GM12878 (cell line): ENCODE results near the gene CNTD1. TPM values are rescaled to one million over a fixed set of nuclear protein-coding genes. Genes with fewer than 3 reads are reported as not detected.

Experiments used
- ATAC-seq: fragments of 200-7000 bp; cut with Tn5 transposase; 3 replicates; pipeline ENCODE4 v1.9.1; 2020; ENCODE audit warnings: mild to moderate bottlenecking, moderate library complexity
- BruUV-seq: library from RNA; stranded (reverse); fragments of 400-500 nt; replicated peaks from 2 replicates; lab custom pipeline; 2021; lab: Mats Ljungman, UMichigan
- CTCF ChIA-PET: fragments of 300-600 bp; sonication (Branson Sonifier 250); formaldehyde crosslinking; extraction: SDS; loops from one replicate; lab custom pipeline; 2021; ENCODE audit warnings: inconsistent platforms; lab: Yijun Ruan, JAX
- POLR2A ChIA-PET: fragments of 350-600 bp; formaldehyde crosslinking; extraction: SDS; loops from one replicate; lab custom pipeline; 2021; ENCODE audit warnings: inconsistent platforms; lab: Charles Lee
- RAD21 ChIA-PET: fragments of 300-600 bp; sonication (Branson Sonifier 250); formaldehyde crosslinking; loops from one replicate; lab custom pipeline; 2023; ENCODE audit warnings: antibody characterized with exemption; ENCODE audit not compliant: unreplicated experiment; lab: Charles Lee
- SMC1A ChIA-PET: fragments of 300-600 bp; sonication (Branson Sonifier 250); formaldehyde crosslinking; loops from one replicate; lab custom pipeline; 2023; ENCODE audit not compliant: unreplicated experiment, uncharacterized antibody; lab: Charles Lee
- DNase-seq: peaks from one replicate; pipeline ENCODE4 v3.0.0-alpha.2; 2011; ENCODE audit warnings: low read depth, low spot score
- FAIRE-seq: peaks from 3 replicates; lab custom pipeline; 2011; peaks lifted over from hg19 to GRCh38; lab: Jason Lieb, UNC
- H2AFZ ChIP-seq: 2 replicates; pipeline ENCODE4 v1.6.0; 2011; ENCODE audit warnings: low read depth, low read length, control low read depth; ENCODE audit not compliant: control insufficient read depth
- H3K27ac ChIP-seq: 2 replicates; pipeline ENCODE4 v1.5.1; 2011; ENCODE audit warnings: control low read depth; ENCODE audit not compliant: control insufficient read depth, insufficient read depth
- H3K27me3 ChIP-seq, 2 experiments: replicated peaks in 1 of 2; 2 replicates each; pipeline versions ENCODE4 v1.6.0 to v1.6.1; 2011; ENCODE audit warnings: low read length in 1 of 2; ENCODE audit not compliant: control insufficient read depth in 2 of 2, insufficient read depth in 2 of 2
- H3K36me3 ChIP-seq, 2 experiments: 2 replicates each; pipeline ENCODE4 v1.5.1; 2011; ENCODE audit warnings: low read length in 1 of 2; ENCODE audit not compliant: control insufficient read depth in 2 of 2, insufficient read depth in 2 of 2
- H3K4me1 ChIP-seq: 2 replicates; pipeline ENCODE4 v1.6.1; 2011; ENCODE audit warnings: mild to moderate bottlenecking, low read length, moderate library complexity, mixed read lengths; ENCODE audit not compliant: control insufficient read depth, insufficient read depth
- H3K4me2 ChIP-seq: 2 replicates; pipeline ENCODE4 v1.6.0; 2011; ENCODE audit warnings: control low read depth; ENCODE audit not compliant: control insufficient read depth, insufficient read depth
- H3K4me3 ChIP-seq: fragments of 200-600 bp; sonication (generic); 2 replicates; pipeline ENCODE4 v1.5.1; 2016
- H3K79me2 ChIP-seq: 2 replicates; pipeline ENCODE4 v1.6.0; 2011; ENCODE audit warnings: low read length; ENCODE audit not compliant: control insufficient read depth, insufficient read depth
- H3K9ac ChIP-seq: 2 replicates; pipeline ENCODE4 v1.8.0; 2011; ENCODE audit warnings: low read length, control low read depth, mixed read lengths; ENCODE audit not compliant: control insufficient read depth, insufficient read depth
- H3K9me3 ChIP-seq: replicated peaks from 3 replicates; pipeline ENCODE4 v1.5.1; 2011; ENCODE audit warnings: mild to moderate bottlenecking, low read length; ENCODE audit not compliant: control insufficient read depth, insufficient read depth
- H4K20me1 ChIP-seq: 2 replicates; pipeline ENCODE4 v1.6.0; 2011; ENCODE audit not compliant: control insufficient read depth, insufficient read depth
- CBX5 ChIP-seq: sonication (generic); IDR thresholded peaks from 2 replicates; pipeline ENCODE4 v1.6.1; 2016; ENCODE audit warnings: low read depth, moderate library complexity, mild to moderate bottlenecking, inconsistent platforms
- DPF2 ChIP-seq: fragments of 450-650 bp; IDR thresholded peaks from 2 replicates; pipeline ENCODE4 v1.6.1; 2017; ENCODE audit warnings: mild to moderate bottlenecking
- EGR1 ChIP-seq, 2 experiments: IDR thresholded peaks; 1 replicate in 1 of 2; 2 replicates in 1 of 2; pipeline ENCODE4 v1.6.1; 2011 to 2012; ENCODE audit warnings: low read depth in 2 of 2, low read length in 2 of 2, borderline replicate concordance in 1 of 2, mild to moderate bottlenecking in 1 of 2, moderate library complexity in 1 of 2
- KLF5 ChIP-seq: fragments of 450-650 bp; IDR thresholded peaks from 2 replicates; pipeline ENCODE4 v1.6.1; 2014; ENCODE audit warnings: mild to moderate bottlenecking; ENCODE audit not compliant: partially characterized antibody
- RCOR1 ChIP-seq: conservative IDR thresholded peaks from 2 replicates; pipeline ENCODE4 v1.6.1; 2012; ENCODE audit warnings: low read depth, low read length, improper control_type of control experiment
- ZNF217 ChIP-seq: fragments of 450-650 bp; IDR thresholded peaks from 2 replicates; pipeline ENCODE4 v1.6.1; 2017; ENCODE audit warnings: antibody characterized with exemption, mild to moderate bottlenecking
- ZNF384 ChIP-seq: IDR thresholded peaks from 2 replicates; pipeline ENCODE4 v1.6.1; 2012; ENCODE audit warnings: low read depth, mild to moderate bottlenecking, low read length, improper control_type of control experiment, borderline replicate concordance
- WGBS: methylation state at CpG from one replicate; pipeline ENCODE4 v1.1.6; 2016; ENCODE audit warnings: low lambda C conversion rate; ENCODE audit not compliant: insufficient replicate concordance, insufficient coverage; ENCODE audit errors: missing lambda C conversion rate; 5-methylcytosine and 5-hydroxymethylcytosine counted together
- in situ Hi-C: fragments of 300-500 bp; cut with MboI; formaldehyde crosslinking; loops from 9 replicates; pipeline ENCODE4 v1.14.3; 2018; ENCODE audit warnings: mixed read lengths
- intact Hi-C: fragments of 100-400 bp; cut with micrococcal nuclease; formaldehyde crosslinking; loops from one replicate; pipeline ENCODE4 v1.14.2; 2022; ENCODE audit not compliant: unreplicated experiment
- microRNA-seq: library from miRNA; unstranded; fragments of <30 nt; microRNA quantifications from one replicate; pipeline ENCODE4, GENCODE V29; 2018
- polyA plus RNA-seq, 11 experiments: library from polyadenylated mRNA; depleted of rRNA in 4 of 11; unstranded in 6 of 11; stranded (reverse) in 5 of 11; fragments of >200 nt; fragmentation: Nextera tagmentation in 4 of 11; fragmentation: Illumina TruSeq in 1 of 11; extraction: Ambion mirVana in 4 of 11; extraction: Trizol in 1 of 11; gene quantifications; 1 replicate in 1 of 11; 2 replicates in 10 of 11; pipeline versions ENCODE4 v1.2.1 to v1.2.3, GENCODE V29; 2011 to 2016; ENCODE audit warnings: inconsistent platforms in 2 of 11, missing spikeins in 2 of 11, low read depth in 1 of 11
- small RNA-seq: library from RNA; depleted of rRNA; stranded (forward); fragments of <200 nt; gene quantifications from one replicate; pipeline ENCODE3, GENCODE V24; 2014
- total RNA-seq, 4 experiments: library from RNA; depleted of rRNA in 3 of 4; stranded (reverse); fragments of >200 nt in 3 of 4; fragmentation: Illumina TruSeq in 1 of 4; extraction: Trizol in 1 of 4; gene quantifications; 2 replicates each; pipeline versions ENCODE4 v1.2.1 to v1.2.3, GENCODE V29; 2013 to 2021
- TF ChIP-seq, protein P1 (sequence below): fragments of 450-650 bp; IDR thresholded peaks from 2 replicates; pipeline ENCODE4 v1.6.1; 2018; ENCODE audit warnings: mild to moderate bottlenecking, low read depth, moderate library complexity; ENCODE audit not compliant: partially characterized antibody

CNTD1 gene
- total and polyA plus RNA-seq, 10 of the 15 experiments (the other 5 are each of a cell fraction or from before 2014, with no cell fraction given): 0.06 to 1.5 (median 1.1) TPM; not detected in 4

DNA sequence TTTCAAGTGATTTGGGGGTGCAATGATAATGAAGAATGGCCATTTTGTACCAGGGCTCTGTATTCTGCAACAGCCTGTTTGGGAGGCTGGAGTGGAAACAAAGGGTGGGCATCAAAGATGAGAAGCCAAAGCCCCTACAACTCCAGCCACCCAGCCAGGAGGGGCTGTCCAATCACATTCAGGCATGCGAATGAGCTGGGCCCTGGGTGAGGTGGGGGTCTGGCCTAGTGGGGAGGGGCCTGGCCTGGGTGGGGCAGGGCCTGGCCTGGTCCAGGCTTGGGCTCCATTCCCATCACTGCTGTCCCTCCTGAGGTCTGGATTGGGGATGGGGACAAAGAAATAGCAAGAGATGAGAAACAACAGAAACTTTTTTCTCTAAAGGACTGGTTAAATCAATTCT, 58.7 kb downstream of the CNTD1 start:
- in situ Hi-C loops: no loop called here
- Histone ChIP-seq H3K79me2 (no peaks in the 10 kb centered on the region), H3K4me2 (no peak overlapping the region), H3K36me3 (no peaks in the 10 kb centered on the region), H3K9ac (no peak overlapping the region), H4K20me1 (no peaks in the 10 kb centered on the region), H3K4me3 (no peak overlapping the region), H2AFZ (no peak overlapping the region), H3K27ac (no peak overlapping the region), H3K9me3 (no peaks in the 10 kb centered on the region), H3K4me1 (no peaks in the 10 kb centered on the region), H3K27me3 (no peaks in the 10 kb centered on the region)
- no peak for FAIRE-seq
- 67% methylated on average over 1 of the region's 1 CpG for WGBS
- CTCF ChIA-PET: interaction anchor here (1.3 kb wide), 1 partner anchor 140 kb away, joined by 5 read pairs; the partner anchor contains the start of gene RPL27
- ATAC-seq: no peak
- RAD21 ChIA-PET: interaction anchor here (0.5 kb wide), 1 partner anchor 27 kb away, joined by 3 read pairs; no protein-coding TSS in a partner anchor
- BruUV-seq: no TSS peak
- TF ChIP-seq, protein P1, sequence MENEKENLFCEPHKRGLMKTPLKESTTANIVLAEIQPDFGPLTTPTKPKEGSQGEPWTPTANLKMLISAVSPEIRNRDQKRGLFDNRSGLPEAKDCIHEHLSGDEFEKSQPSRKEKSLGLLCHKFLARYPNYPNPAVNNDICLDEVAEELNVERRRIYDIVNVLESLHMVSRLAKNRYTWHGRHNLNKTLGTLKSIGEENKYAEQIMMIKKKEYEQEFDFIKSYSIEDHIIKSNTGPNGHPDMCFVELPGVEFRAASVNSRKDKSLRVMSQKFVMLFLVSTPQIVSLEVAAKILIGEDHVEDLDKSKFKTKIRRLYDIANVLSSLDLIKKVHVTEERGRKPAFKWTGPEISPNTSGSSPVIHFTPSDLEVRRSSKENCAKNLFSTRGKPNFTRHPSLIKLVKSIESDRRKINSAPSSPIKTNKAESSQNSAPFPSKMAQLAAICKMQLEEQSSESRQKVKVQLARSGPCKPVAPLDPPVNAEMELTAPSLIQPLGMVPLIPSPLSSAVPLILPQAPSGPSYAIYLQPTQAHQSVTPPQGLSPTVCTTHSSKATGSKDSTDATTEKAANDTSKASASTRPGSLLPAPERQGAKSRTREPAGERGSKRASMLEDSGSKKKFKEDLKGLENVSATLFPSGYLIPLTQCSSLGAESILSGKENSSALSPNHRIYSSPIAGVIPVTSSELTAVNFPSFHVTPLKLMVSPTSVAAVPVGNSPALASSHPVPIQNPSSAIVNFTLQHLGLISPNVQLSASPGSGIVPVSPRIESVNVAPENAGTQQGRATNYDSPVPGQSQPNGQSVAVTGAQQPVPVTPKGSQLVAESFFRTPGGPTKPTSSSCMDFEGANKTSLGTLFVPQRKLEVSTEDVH: no peak
- TF ChIP-seq KLF5 (no peak), DPF2 (no peak), EGR1 (IDR thresholded peaks at IDR 0.05; ENCODE audit: borderline replicate concordance in 1 of 2, low read depth in 2 of 2, low read length in 2 of 2) (no peak), ZNF217 (no peak), ZNF384 (no peak), CBX5 (no peak), RCOR1 (no peak)
- POLR2A ChIA-PET: no interaction called here
- DNase-seq: no peak
- SMC1A ChIA-PET: interaction anchor here (0.7 kb wide), 1 partner anchor 9 kb away, joined by 3 read pairs; no protein-coding TSS in a partner anchor
- intact Hi-C loops: no loop called here

Small RNAs within 50 kb of the gene (microRNA-seq; reads per million reads assigned to microRNA genes)
- gene MIR6781: 1.3 reads per million

Small RNAs within 50 kb of the gene (small RNA-seq; reads per million reads assigned to genes)
- gene HMGN2P15 (not detected), gene MIR6781 (0.12 reads per million)

Other genes starting within 250 kb of the CNTD1 start
Only the 7 nearest of the 27 such genes appear.
- not detected in 2 replicates for gene RAMP2, start 37.6 kb upstream of the CNTD1 start, total RNA-seq (2014; rRNA removed)
- gene RAMP2, start 37.6 kb upstream of the CNTD1 start, total RNA-seq (2014; rRNA removed; fragmentation: Illumina TruSeq; extraction: Trizol): not detected in 2 replicates
- gene RAMP2, start 37.6 kb upstream of the CNTD1 start, total RNA-seq (2021): 0.43 TPM in 1 of 2 replicates, not detected in the other
- gene RAMP2, start 37.6 kb upstream of the CNTD1 start, polyA plus RNA-seq (2011; rRNA removed): 0.14 TPM in 1 of 2 replicates, not detected in the other
- gene RAMP2, start 37.6 kb upstream of the CNTD1 start, polyA plus RNA-seq (2014; fragmentation: Illumina TruSeq; extraction: Trizol): 0.22 and 0.98 TPM in 2 replicates
- gene RAMP2, start 37.6 kb upstream of the CNTD1 start, polyA plus RNA-seq (2014; fragmentation: Nextera tagmentation; extraction: Ambion mirVana): under 1 TPM; 0.20 to 0.21 TPM
- 0.32 and 0.37 TPM in 2 replicates for gene RAMP2, start 37.6 kb upstream of the CNTD1 start, polyA plus RNA-seq (2014; rRNA removed)
- gene RAMP2, start 37.6 kb upstream of the CNTD1 start, polyA plus RNA-seq (2016; fragmentation: Nextera tagmentation; extraction: Ambion mirVana): under 1 TPM in 1 of 2 experiments, not detected in 1; 0.21 TPM
- 112 and 117 TPM in 2 replicates for gene VPS25, start 25.4 kb upstream of the CNTD1 start, total RNA-seq (2014; rRNA removed)
- gene VPS25, start 25.4 kb upstream of the CNTD1 start, total RNA-seq (2014; rRNA removed; fragmentation: Illumina TruSeq; extraction: Trizol): 100 and 111 TPM in 2 replicates
- gene VPS25, start 25.4 kb upstream of the CNTD1 start, total RNA-seq (2021): 92.7 TPM in 2 replicates
- gene VPS25, start 25.4 kb upstream of the CNTD1 start, polyA plus RNA-seq (2011; rRNA removed): 122 and 175 TPM in 2 replicates
- 113 and 153 TPM in 2 replicates for gene VPS25, start 25.4 kb upstream of the CNTD1 start, polyA plus RNA-seq (2014; fragmentation: Illumina TruSeq; extraction: Trizol)
- gene VPS25, start 25.4 kb upstream of the CNTD1 start, polyA plus RNA-seq (2014; fragmentation: Nextera tagmentation; extraction: Ambion mirVana): 100 to 1,000 TPM; 131 to 185 TPM
- gene VPS25, start 25.4 kb upstream of the CNTD1 start, polyA plus RNA-seq (2014; rRNA removed): 113 and 118 TPM in 2 replicates
- 100 to 1,000 TPM; 141 to 161 TPM for gene VPS25, start 25.4 kb upstream of the CNTD1 start, polyA plus RNA-seq (2016; fragmentation: Nextera tagmentation; extraction: Ambion mirVana)
- gene WNK4, start 18.3 kb upstream of the CNTD1 start, total RNA-seq (2014; rRNA removed): 0.06 and 0.11 TPM in 2 replicates
- gene WNK4, start 18.3 kb upstream of the CNTD1 start, total RNA-seq (2014; rRNA removed; fragmentation: Illumina TruSeq; extraction: Trizol): not detected in 2 replicates
- 0.18 and 0.27 TPM in 2 replicates for gene WNK4, start 18.3 kb upstream of the CNTD1 start, total RNA-seq (2021)
- gene WNK4, start 18.3 kb upstream of the CNTD1 start, polyA plus RNA-seq (2011; rRNA removed): 0.27 and 0.29 TPM in 2 replicates
- not detected in 2 replicates for gene WNK4, start 18.3 kb upstream of the CNTD1 start, polyA plus RNA-seq (2014; fragmentation: Illumina TruSeq; extraction: Trizol)
- gene WNK4, start 18.3 kb upstream of the CNTD1 start, polyA plus RNA-seq (2014; fragmentation: Nextera tagmentation; extraction: Ambion mirVana): not detected
- 0.13 and 0.88 TPM in 2 replicates for gene WNK4, start 18.3 kb upstream of the CNTD1 start, polyA plus RNA-seq (2014; rRNA removed)
- gene WNK4, start 18.3 kb upstream of the CNTD1 start, polyA plus RNA-seq (2016; fragmentation: Nextera tagmentation; extraction: Ambion mirVana): under 1 TPM in 1 of 2 experiments, not detected in 1; 0.07 TPM
- gene COA3, start 157 bp upstream of the CNTD1 start, total RNA-seq (2014; rRNA removed): 67.1 and 69.8 TPM in 2 replicates
- gene COA3, start 157 bp upstream of the CNTD1 start, total RNA-seq (2014; rRNA removed; fragmentation: Illumina TruSeq; extraction: Trizol): 44.3 and 46.7 TPM in 2 replicates
- gene COA3, start 157 bp upstream of the CNTD1 start, total RNA-seq (2021): 44.0 and 45.2 TPM in 2 replicates
- 52.4 and 61.6 TPM in 2 replicates for gene COA3, start 157 bp upstream of the CNTD1 start, polyA plus RNA-seq (2011; rRNA removed)
- 50.1 and 55.1 TPM in 2 replicates for gene COA3, start 157 bp upstream of the CNTD1 start, polyA plus RNA-seq (2014; fragmentation: Illumina TruSeq; extraction: Trizol)
- 100 to 1,000 TPM in 1 of 2 experiments, 10 to 100 TPM in 1; 86.5 to 123 TPM for gene COA3, start 157 bp upstream of the CNTD1 start, polyA plus RNA-seq (2014; fragmentation: Nextera tagmentation; extraction: Ambion mirVana)
- gene COA3, start 157 bp upstream of the CNTD1 start, polyA plus RNA-seq (2014; rRNA removed): 62.1 and 62.4 TPM in 2 replicates
- gene COA3, start 157 bp upstream of the CNTD1 start, polyA plus RNA-seq (2016; fragmentation: Nextera tagmentation; extraction: Ambion mirVana): 100 to 1,000 TPM; 154 to 161 TPM
- gene BECN1, start 25.4 kb downstream of the CNTD1 start, total RNA-seq (2014; rRNA removed): 107 and 113 TPM in 2 replicates
- gene BECN1, start 25.4 kb downstream of the CNTD1 start, total RNA-seq (2014; rRNA removed; fragmentation: Illumina TruSeq; extraction: Trizol): 71.2 and 78.1 TPM in 2 replicates
- gene BECN1, start 25.4 kb downstream of the CNTD1 start, total RNA-seq (2021): 73.8 and 78.7 TPM in 2 replicates
- 84.3 and 86.9 TPM in 2 replicates for gene BECN1, start 25.4 kb downstream of the CNTD1 start, polyA plus RNA-seq (2011; rRNA removed)
- 85.2 and 110 TPM in 2 replicates for gene BECN1, start 25.4 kb downstream of the CNTD1 start, polyA plus RNA-seq (2014; fragmentation: Illumina TruSeq; extraction: Trizol)
- gene BECN1, start 25.4 kb downstream of the CNTD1 start, polyA plus RNA-seq (2014; fragmentation: Nextera tagmentation; extraction: Ambion mirVana): 10 to 100 TPM; 39.6 to 60.6 TPM
- 90.8 and 102 TPM in 2 replicates for gene BECN1, start 25.4 kb downstream of the CNTD1 start, polyA plus RNA-seq (2014; rRNA removed)
- gene BECN1, start 25.4 kb downstream of the CNTD1 start, polyA plus RNA-seq (2016; fragmentation: Nextera tagmentation; extraction: Ambion mirVana): 100 to 1,000 TPM; 113 to 120 TPM
- gene PSME3, start 34.5 kb downstream of the CNTD1 start, total RNA-seq (2014; rRNA removed): 92.3 and 93.2 TPM in 2 replicates
- 83.7 and 89.6 TPM in 2 replicates for gene PSME3, start 34.5 kb downstream of the CNTD1 start, total RNA-seq (2014; rRNA removed; fragmentation: Illumina TruSeq; extraction: Trizol)
- 187 and 190 TPM in 2 replicates for gene PSME3, start 34.5 kb downstream of the CNTD1 start, total RNA-seq (2021)
- gene PSME3, start 34.5 kb downstream of the CNTD1 start, polyA plus RNA-seq (2011; rRNA removed): 126 and 130 TPM in 2 replicates
- gene PSME3, start 34.5 kb downstream of the CNTD1 start, polyA plus RNA-seq (2014; fragmentation: Illumina TruSeq; extraction: Trizol): 198 and 200 TPM in 2 replicates
- gene PSME3, start 34.5 kb downstream of the CNTD1 start, polyA plus RNA-seq (2014; fragmentation: Nextera tagmentation; extraction: Ambion mirVana): 10 to 100 TPM; 26.9 to 33.8 TPM
- 141 and 145 TPM in 2 replicates for gene PSME3, start 34.5 kb downstream of the CNTD1 start, polyA plus RNA-seq (2014; rRNA removed)
- 100 to 1,000 TPM; 320 to 330 TPM for gene PSME3, start 34.5 kb downstream of the CNTD1 start, polyA plus RNA-seq (2016; fragmentation: Nextera tagmentation; extraction: Ambion mirVana)
- gene AOC2, start 45.7 kb downstream of the CNTD1 start, total RNA-seq (2014; rRNA removed): 0.93 and 1.2 TPM in 2 replicates
- gene AOC2, start 45.7 kb downstream of the CNTD1 start, total RNA-seq (2014; rRNA removed; fragmentation: Illumina TruSeq; extraction: Trizol): 0.41 and 0.58 TPM in 2 replicates
- 1.5 and 1.9 TPM in 2 replicates for gene AOC2, start 45.7 kb downstream of the CNTD1 start, total RNA-seq (2021)
- gene AOC2, start 45.7 kb downstream of the CNTD1 start, polyA plus RNA-seq (2011; rRNA removed): 0.63 and 0.96 TPM in 2 replicates
- gene AOC2, start 45.7 kb downstream of the CNTD1 start, polyA plus RNA-seq (2014; fragmentation: Illumina TruSeq; extraction: Trizol): 0.66 and 0.90 TPM in 2 replicates
- gene AOC2, start 45.7 kb downstream of the CNTD1 start, polyA plus RNA-seq (2014; fragmentation: Nextera tagmentation; extraction: Ambion mirVana): under 1 TPM; 0.08 to 0.18 TPM
- 0.86 and 1.8 TPM in 2 replicates for gene AOC2, start 45.7 kb downstream of the CNTD1 start, polyA plus RNA-seq (2014; rRNA removed)
- under 1 TPM; 0.17 to 0.39 TPM for gene AOC2, start 45.7 kb downstream of the CNTD1 start, polyA plus RNA-seq (2016; fragmentation: Nextera tagmentation; extraction: Ambion mirVana)